ENCODE measurements around the gene FKBP15. TPM values are rescaled to one million over a fixed set of nuclear protein-coding genes. Genes with fewer than 3 reads are reported as not detected.

FKBP15 gene
- total RNA-seq, 1 experiment from 2014 or later: 14.9 TPM

GRCh38 chr9:113221800-113222481 lies 864 bp upstream of the FKBP15 start (continued):
- TF ChIP-seq, protein P1, sequence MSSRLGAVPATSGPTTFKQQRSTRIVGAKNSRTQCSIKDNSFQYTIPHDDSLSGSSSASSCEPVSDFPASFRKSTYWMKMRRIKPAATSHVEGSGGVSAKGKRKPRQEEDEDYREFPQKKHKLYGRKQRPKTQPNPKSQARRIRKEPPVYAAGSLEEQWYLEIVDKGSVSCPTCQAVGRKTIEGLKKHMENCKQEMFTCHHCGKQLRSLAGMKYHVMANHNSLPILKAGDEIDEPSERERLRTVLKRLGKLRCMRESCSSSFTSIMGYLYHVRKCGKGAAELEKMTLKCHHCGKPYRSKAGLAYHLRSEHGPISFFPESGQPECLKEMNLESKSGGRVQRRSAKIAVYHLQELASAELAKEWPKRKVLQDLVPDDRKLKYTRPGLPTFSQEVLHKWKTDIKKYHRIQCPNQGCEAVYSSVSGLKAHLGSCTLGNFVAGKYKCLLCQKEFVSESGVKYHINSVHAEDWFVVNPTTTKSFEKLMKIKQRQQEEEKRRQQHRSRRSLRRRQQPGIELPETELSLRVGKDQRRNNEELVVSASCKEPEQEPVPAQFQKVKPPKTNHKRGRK (CRISPR knock-in tag; IDR thresholded peaks at IDR 0.05; ENCODE audit: borderline replicate concordance): no peak

- peak overlapping the region; percentile 98 for H3K4me3 Mint-ChIP-seq
- ChIA-PET POLR2A (interaction anchor here (0.6 to 2.4 kb wide), 6 partner anchors 13 to 121 kb away, joined by 3 to 18 read pairs (median 5); partner anchors contain the start of genes CDC26, PRPF4 and SLC31A2), CTCF (interaction anchor here (1.0 to 3.1 kb wide), 3 partner anchors 54 to 181 kb away, joined by 3 to 24 read pairs (median 4); partner anchors contain the start of genes ALAD, CDC26 and PRPF4)
- no peak for DNase-seq (ENCODE audit: low spot score)
- no peak for ATAC-seq
- TF ChIP-seq GRHL2 (CRISPR knock-in tag; IDR thresholded peaks at IDR 0.05; ENCODE audit: insufficient replicate concordance, severe bottlenecking) (no peak), MLX (CRISPR knock-in tag; IDR thresholded peaks at IDR 0.05) (no peak), CTCF (IDR thresholded peaks at IDR 0.05) (no peak), ZNF232 (CRISPR knock-in tag; IDR thresholded peaks at IDR 0.05) (no peak)
- no peaks in the 10 kb centered on the region for H3K9me3 Mint-ChIP-seq
- peak overlapping the region; percentile 96 for H3K27ac Mint-ChIP-seq
- peaks cover 26% of the 10 kb centered on the region for H3K4me1 Mint-ChIP-seq
- peaks cover 6% of the 10 kb centered on the region for H3K36me3 Mint-ChIP-seq
- no peaks in the 10 kb centered on the region for H3K27me3 Mint-ChIP-seq (ENCODE audit: low read depth)
Observed at GRCh38 chr9:113220467-113221002, 542 bp downstream of the FKBP15 start.

GRCh38 chr9:113219969-113220368 lies 1.1 kb downstream of the FKBP15 start:
- Mint-ChIP-seq H3K27ac (no peak overlapping the region; the same call in 1 of the 2 replicates), H3K4me3 (peak overlapping the region; percentile 98), H3K36me3 (peaks cover 4% of the 10 kb centered on the region), H3K27me3 (ENCODE audit: low read depth) (no peaks in the 10 kb centered on the region), H3K9me3 (no peaks in the 10 kb centered on the region), H3K4me1 (peaks cover 26% of the 10 kb centered on the region)
- DNase-seq (ENCODE audit: low spot score) (no peak), ATAC-seq (no peak)
- TF ChIP-seq ERG (CRISPR knock-in tag; IDR thresholded peaks at IDR 0.05) (no peak), RORB (CRISPR knock-in tag; IDR thresholded peaks at IDR 0.05) (no peak), OVOL2 (CRISPR knock-in tag; IDR thresholded peaks at IDR 0.05; ENCODE audit: borderline replicate concordance) (no peak), NFATC4 (CRISPR knock-in tag; IDR thresholded peaks at IDR 0.05) (no peak)
- TF ChIP-seq, protein P2, sequence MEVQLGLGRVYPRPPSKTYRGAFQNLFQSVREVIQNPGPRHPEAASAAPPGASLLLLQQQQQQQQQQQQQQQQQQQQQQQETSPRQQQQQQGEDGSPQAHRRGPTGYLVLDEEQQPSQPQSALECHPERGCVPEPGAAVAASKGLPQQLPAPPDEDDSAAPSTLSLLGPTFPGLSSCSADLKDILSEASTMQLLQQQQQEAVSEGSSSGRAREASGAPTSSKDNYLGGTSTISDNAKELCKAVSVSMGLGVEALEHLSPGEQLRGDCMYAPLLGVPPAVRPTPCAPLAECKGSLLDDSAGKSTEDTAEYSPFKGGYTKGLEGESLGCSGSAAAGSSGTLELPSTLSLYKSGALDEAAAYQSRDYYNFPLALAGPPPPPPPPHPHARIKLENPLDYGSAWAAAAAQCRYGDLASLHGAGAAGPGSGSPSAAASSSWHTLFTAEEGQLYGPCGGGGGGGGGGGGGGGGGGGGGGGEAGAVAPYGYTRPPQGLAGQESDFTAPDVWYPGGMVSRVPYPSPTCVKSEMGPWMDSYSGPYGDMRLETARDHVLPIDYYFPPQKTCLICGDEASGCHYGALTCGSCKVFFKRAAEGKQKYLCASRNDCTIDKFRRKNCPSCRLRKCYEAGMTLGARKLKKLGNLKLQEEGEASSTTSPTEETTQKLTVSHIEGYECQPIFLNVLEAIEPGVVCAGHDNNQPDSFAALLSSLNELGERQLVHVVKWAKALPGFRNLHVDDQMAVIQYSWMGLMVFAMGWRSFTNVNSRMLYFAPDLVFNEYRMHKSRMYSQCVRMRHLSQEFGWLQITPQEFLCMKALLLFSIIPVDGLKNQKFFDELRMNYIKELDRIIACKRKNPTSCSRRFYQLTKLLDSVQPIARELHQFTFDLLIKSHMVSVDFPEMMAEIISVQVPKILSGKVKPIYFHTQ (CRISPR knock-in tag; IDR thresholded peaks at IDR 0.05): no peak
- POLR2A ChIA-PET: interaction anchor here (1.3 kb wide), 1 partner anchor 55 kb away, joined by 4 read pairs; the partner anchor contains the start of genes CDC26 and PRPF4
- CTCF ChIA-PET: interaction anchor here (3.1 kb wide), 1 partner anchor 55 kb away, joined by 24 read pairs; the partner anchor contains the start of genes CDC26 and PRPF4
